T-cell (primary cell): ENCODE data around the gene PRKAR2B. TPM values are rescaled to one million over a fixed set of nuclear protein-coding genes. Genes with fewer than 3 reads are reported as not detected.

ENCODE experiments used
- ATAC-seq, 4 experiments: fragments of 200-7000 bp in 3 of 4; fragments of 150-1000 bp in 1 of 4; cut with Tn5 transposase; replicated peaks in 1 of 4; 1 replicate in 3 of 4; 2 replicates in 1 of 4; pipeline ENCODE4 v1.10.0; 2021; ENCODE audit warnings: moderate library complexity in 3 of 4, mild to moderate bottlenecking in 2 of 4, moderate number of reproducible peaks in 1 of 4
- CTCF ChIA-PET, 2 donors: fragments of 300-600 bp; sonication (Branson Sonifier 250); formaldehyde crosslinking; loops; one replicate each; lab custom pipeline; 2022; ENCODE audit warnings: antibody characterized with exemption in 2 of 2; lab: Charles Lee
- POLR2A ChIA-PET, 2 donors: fragments of 300-600 bp; sonication (Branson Sonifier 250); formaldehyde crosslinking; loops; one replicate each; lab custom pipeline; 2022; ENCODE audit warnings: antibody characterized with exemption in 2 of 2; lab: Charles Lee
- DNase-seq, 35 experiments: peaks; one replicate each; pipeline versions ENCODE4 v3.0.0 to v3.0.0-alpha.2; 2013 to 2023
- H3K27ac ChIP-seq: one replicate; pipeline ENCODE4 v1.5.1; 2013; ENCODE audit warnings: low read length
- H3K27me3 ChIP-seq, 2 experiments: replicated peaks in 1 of 2; 1 replicate in 1 of 2; 2 replicates in 1 of 2; pipeline versions ENCODE4 v1.6.1 to v1.7.0; 2013; ENCODE audit warnings: low read length in 1 of 2, mixed read lengths in 1 of 2; ENCODE audit not compliant: control insufficient read depth in 2 of 2, insufficient read depth in 2 of 2; ENCODE audit errors: extremely low read depth in 1 of 2
- H3K36me3 ChIP-seq, 2 donors: 1 replicate in 1 of 2; 2 replicates in 1 of 2; pipeline versions ENCODE4 v1.6.1 to v1.7.0; 2013; ENCODE audit warnings: low read length in 1 of 2; ENCODE audit not compliant: control insufficient read depth in 2 of 2, insufficient read depth in 1 of 2; ENCODE audit errors: extremely low read depth in 1 of 2
- H3K4me1 ChIP-seq, 2 experiments: 1 replicate in 1 of 2; 2 replicates in 1 of 2; pipeline versions ENCODE4 v1.6.1 to v1.7.0; 2013; ENCODE audit warnings: low read length in 2 of 2, mixed read lengths in 1 of 2; ENCODE audit not compliant: insufficient read depth in 2 of 2, control insufficient read depth in 1 of 2; ENCODE audit errors: extremely low read depth in 1 of 2
- H3K4me3 ChIP-seq, 2 donors: 1 replicate in 1 of 2; 2 replicates in 1 of 2; pipeline versions ENCODE4 v1.5.1 to v1.7.0; 2013; ENCODE audit warnings: mild to moderate bottlenecking in 2 of 2, low read length in 1 of 2, moderate library complexity in 1 of 2; ENCODE audit not compliant: control insufficient read depth in 1 of 2; ENCODE audit errors: extremely low read depth in 1 of 2
- H3K9me3 ChIP-seq: 2 replicates; pipeline ENCODE4 v1.7.0; 2013
- H3K27ac Mint-ChIP-seq, 2 donors: one replicate each; pipeline ENCODE4 v1.8.0; 2020 to 2021; ENCODE audit warnings: mild to moderate bottlenecking in 2 of 2, mixed read lengths in 2 of 2
- H3K27me3 Mint-ChIP-seq, 2 donors: one replicate each; pipeline ENCODE4 v1.8.0; 2021 to 2022; ENCODE audit warnings: mixed read lengths in 2 of 2
- H3K36me3 Mint-ChIP-seq: one replicate; pipeline ENCODE4 v1.8.0; 2021; ENCODE audit warnings: mixed read lengths
- H3K4me1 Mint-ChIP-seq, 3 donors: one replicate each; pipeline ENCODE4 v1.8.0; 2020 to 2022; ENCODE audit warnings: mixed read lengths in 3 of 3, mild to moderate bottlenecking in 1 of 3
- H3K4me3 Mint-ChIP-seq, 3 donors: one replicate each; pipeline ENCODE4 v1.8.0; 2020 to 2022; ENCODE audit warnings: mild to moderate bottlenecking in 3 of 3, mixed read lengths in 3 of 3, moderate library complexity in 3 of 3
- H3K9me3 Mint-ChIP-seq, 3 donors: one replicate each; pipeline ENCODE4 v1.8.0; 2020 to 2022; ENCODE audit warnings: mixed read lengths in 3 of 3
- WGBS: methylation state at CpG from one replicate; pipeline ENCODE4 v1.1.5; 2013; ENCODE audit warnings: missing lambda C conversion rate; ENCODE audit not compliant: insufficient coverage; 5-methylcytosine and 5-hydroxymethylcytosine counted together
- total RNA-seq, 35 experiments: library from RNA in 6 of 35; stranded (reverse) in 6 of 35; fragments of 120-200 nt in 1 of 35; gene quantifications; one replicate each; pipeline versions ENCODE4 v1.2.1 to v1.2.4 and lab custom pipeline; 2013 to 2026

The PRKAR2B gene
- total RNA-seq = 1 to 10 TPM in 3 of 5 donors, under 1 TPM in 2; 0.58 to 2.2 (median 1.0) TPM
- total RNA-seq (2013) = 1.6 TPM
- 0.74 to 5.8 (median 1.8) reads per million in 29 experiments for total RNA-seq (lab: John Stamatoyannopoulos, UW)

GRCh38 chr7:107044347-107045194 lies at the start of gene PRKAR2B:
PRKAR2B (plus strand) TSS chr7:107044705; CDS start chr7:107044908, 203 bp downstream.
- H3K4me1 ChIP-seq = peaks cover 7 to 10% of the 10 kb centered on the region in 2 experiments
- no peaks in the 10 kb centered on the region for H3K36me3 Mint-ChIP-seq
- CTCF ChIA-PET = interaction anchor here in 1 of 2 donors (0.5 to 0.7 kb wide), 2 partner anchors 14 to 16 kb away, joined by 3 to 4 read pairs; no protein-coding TSS in a partner anchor
- H3K36me3 ChIP-seq = no peaks in the 10 kb centered on the region
- H3K27me3 Mint-ChIP-seq = peaks cover 35 to 38% of the 10 kb centered on the region in 2 donors
- peak; percentile 93 to 96 (median 94) for ATAC-seq
- no peaks in the 10 kb centered on the region for H3K9me3 ChIP-seq
- H3K4me3 ChIP-seq = peak within 1 kb of the TSS; percentile 53 to 80
- peaks cover 10 to 16% (median 14%) of the 10 kb centered on the region in 3 donors for H3K4me1 Mint-ChIP-seq
- POLR2A ChIA-PET = no interaction called here
- WGBS = under 1% methylated on average over 95 of the region's 110 CpGs
- peaks cover 0 to 8% of the 10 kb centered on the region in 2 experiments for H3K27me3 ChIP-seq
- H3K9me3 Mint-ChIP-seq = no peaks in the 10 kb centered on the region
- H3K4me3 Mint-ChIP-seq = peak within 1 kb of the TSS; percentile 79 to 88 (median 86)
- H3K27ac Mint-ChIP-seq = peak within 1 kb of the TSS in 1 of 2 donors; percentile 0
- no peak within 1 kb of the TSS for H3K27ac ChIP-seq
- DNase-seq = peak; percentile 49 to 90 (median 67)

GRCh38 chr7:106994833-106995232 lies 49.7 kb upstream of the PRKAR2B start:
- Histone ChIP-seq H3K27me3 (peaks cover 0 to 4% of the 10 kb centered on the region in 2 experiments), H3K36me3 (no peaks in the 10 kb centered on the region), H3K9me3 (no peaks in the 10 kb centered on the region), H3K27ac (no peak overlapping the region), H3K4me1 (no peaks in the 10 kb centered on the region), H3K4me3 (no peak overlapping the region)
- ChIA-PET CTCF (no interaction called here), POLR2A (interaction anchor here in 1 of 2 donors (0.6 kb wide), 1 partner anchor 128 kb away, joined by 3 read pairs; no protein-coding TSS in a partner anchor)
- no peak for ATAC-seq
- H3K36me3 Mint-ChIP-seq = no peaks in the 10 kb centered on the region
- DNase-seq = no peak
- H3K4me3 Mint-ChIP-seq = no peak overlapping the region
- H3K27me3 Mint-ChIP-seq = peaks cover 4 to 23% of the 10 kb centered on the region in 2 donors
- H3K9me3 Mint-ChIP-seq = no peaks in the 10 kb centered on the region
- no peaks in the 10 kb centered on the region for H3K4me1 Mint-ChIP-seq
- no peak overlapping the region for H3K27ac Mint-ChIP-seq
- WGBS = 94% methylated on average over 6 of the region's 7 CpGs

DNA sequence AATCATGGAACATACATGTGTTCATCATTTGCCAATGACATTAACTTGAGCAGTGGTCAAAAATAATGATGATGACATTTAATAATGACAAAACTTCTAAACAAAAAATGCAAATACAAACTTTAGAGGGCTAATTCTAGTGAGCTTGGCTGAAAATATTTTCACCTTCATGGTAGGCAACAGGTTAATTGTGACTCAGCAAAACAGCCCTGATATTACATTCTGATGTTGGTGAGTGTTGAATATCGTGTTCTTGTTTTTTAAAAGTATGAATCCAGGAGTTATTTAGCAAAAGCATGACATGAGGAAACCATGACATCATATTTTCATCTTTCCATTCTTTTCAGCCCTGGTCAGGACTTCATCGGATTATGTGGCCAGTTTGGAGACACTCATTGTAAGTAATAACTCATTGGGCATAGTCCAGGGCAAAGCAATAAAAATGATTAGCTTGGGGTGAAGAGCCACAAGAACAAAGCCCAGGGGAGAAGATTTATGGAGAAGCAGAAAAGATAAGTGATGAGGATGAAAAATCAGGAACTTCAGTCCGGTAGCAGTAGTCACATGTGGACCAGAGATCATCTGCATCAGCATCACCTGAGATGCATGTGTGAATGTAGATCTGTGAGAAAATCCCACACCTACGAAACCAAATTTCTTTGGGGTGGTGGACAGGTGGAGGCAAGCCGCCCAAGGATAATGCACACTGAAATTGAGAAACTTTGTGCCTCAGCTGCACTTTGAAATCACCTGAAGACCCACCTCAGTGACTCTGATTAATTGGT lies 46.8 kb upstream of the PRKAR2B start:
- WGBS = 77% methylated on average over 2 of the region's 5 CpGs
- H3K9me3 Mint-ChIP-seq = no peaks in the 10 kb centered on the region
- ChIA-PET POLR2A (no interaction called here), CTCF (no interaction called here)
- H3K36me3 Mint-ChIP-seq = no peaks in the 10 kb centered on the region
- Histone ChIP-seq H3K4me1 (no peaks in the 10 kb centered on the region), H3K4me3 (no peak overlapping the region), H3K9me3 (no peaks in the 10 kb centered on the region), H3K27me3 (peaks cover 0 to 4% of the 10 kb centered on the region in 2 experiments), H3K27ac (no peak overlapping the region), H3K36me3 (no peaks in the 10 kb centered on the region)
- H3K4me1 Mint-ChIP-seq = no peaks in the 10 kb centered on the region
- no peak overlapping the region for H3K4me3 Mint-ChIP-seq
- H3K27me3 Mint-ChIP-seq = peaks cover 4 to 23% of the 10 kb centered on the region in 2 donors
- no peak overlapping the region for H3K27ac Mint-ChIP-seq
- no peak for ATAC-seq
- no peak for DNase-seq

DNA sequence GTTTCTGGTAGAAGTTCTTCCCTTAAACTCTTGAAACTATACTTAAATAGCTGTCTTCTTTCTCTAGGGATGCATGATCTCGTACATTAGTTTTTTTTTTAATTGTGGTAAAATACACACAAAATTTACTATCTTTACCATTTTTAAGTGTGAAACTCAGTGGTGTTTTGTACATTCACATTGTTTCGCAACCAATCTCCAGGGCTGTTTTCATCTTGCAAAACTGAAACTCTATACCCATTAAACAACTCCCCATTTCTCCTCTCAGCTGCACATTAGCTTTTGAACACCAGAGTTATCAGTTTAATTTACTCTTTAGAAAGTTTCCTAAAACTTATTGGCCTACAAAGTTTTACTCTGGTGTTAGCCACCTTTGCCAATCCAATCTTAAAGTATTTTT lies 45.5 kb upstream of the PRKAR2B start:
- Histone ChIP-seq H3K4me1 (no peaks in the 10 kb centered on the region), H3K9me3 (no peaks in the 10 kb centered on the region), H3K27me3 (peaks cover 0 to 6% of the 10 kb centered on the region in 2 experiments), H3K27ac (no peak overlapping the region), H3K36me3 (no peaks in the 10 kb centered on the region), H3K4me3 (no peak overlapping the region)
- DNase-seq = no peak
- H3K4me1 Mint-ChIP-seq = no peaks in the 10 kb centered on the region
- ChIA-PET POLR2A (no interaction called here), CTCF (interaction anchor here in 1 of 2 donors (0.5 kb wide), 1 partner anchor 127 kb away, joined by 7 read pairs; no protein-coding TSS in a partner anchor)
- H3K27me3 Mint-ChIP-seq = peaks cover 4 to 17% of the 10 kb centered on the region in 2 donors
- WGBS = 80% methylated on average over 1 of the region's 2 CpGs
- no peaks in the 10 kb centered on the region for H3K36me3 Mint-ChIP-seq
- H3K27ac Mint-ChIP-seq = no peak overlapping the region
- no peak overlapping the region for H3K4me3 Mint-ChIP-seq
- no peak for ATAC-seq
- no peaks in the 10 kb centered on the region for H3K9me3 Mint-ChIP-seq

GRCh38 chr7:107001490-107001889 lies 43.0 kb upstream of the PRKAR2B start:
- Histone ChIP-seq H3K27ac (no peak overlapping the region), H3K4me3 (no peak overlapping the region), H3K4me1 (no peaks in the 10 kb centered on the region), H3K27me3 (peaks cover 0 to 3% of the 10 kb centered on the region in 2 experiments), H3K9me3 (no peaks in the 10 kb centered on the region), H3K36me3 (no peaks in the 10 kb centered on the region)
- WGBS = no CpG with 5 or more reads among the region's 2 CpGs
- Mint-ChIP-seq H3K4me1 (no peaks in the 10 kb centered on the region), H3K9me3 (no peaks in the 10 kb centered on the region), H3K4me3 (no peak overlapping the region), H3K36me3 (no peaks in the 10 kb centered on the region), H3K27ac (no peak overlapping the region), H3K27me3 (peaks cover 0 to under 1% of the 10 kb centered on the region in 2 donors)
- CTCF ChIA-PET = no interaction called here
- DNase-seq (no peak), ATAC-seq (no peak)
- POLR2A ChIA-PET = interaction anchor here in 1 of 2 donors (0.6 kb wide), 1 partner anchor 1409 kb away, joined by 3 read pairs; no protein-coding TSS in a partner anchor

- Histone ChIP-seq H3K27me3 (peaks cover 0 to 3% of the 10 kb centered on the region in 2 experiments), H3K4me3 (no peak overlapping the region), H3K36me3 (no peaks in the 10 kb centered on the region), H3K27ac (no peak overlapping the region), H3K4me1 (no peaks in the 10 kb centered on the region), H3K9me3 (no peaks in the 10 kb centered on the region)
- Mint-ChIP-seq H3K4me3 (no peak overlapping the region), H3K27me3 (no peaks in the 10 kb centered on the region), H3K4me1 (no peaks in the 10 kb centered on the region), H3K9me3 (no peaks in the 10 kb centered on the region), H3K27ac (no peak overlapping the region), H3K36me3 (no peaks in the 10 kb centered on the region)
- whole genome bisulfite sequencing = no CpG with 5 or more reads among the region's 4 CpGs
- CTCF ChIA-PET = no interaction called here
- ATAC-seq (no peak), DNase-seq (no peak)
- POLR2A ChIA-PET = interaction anchor here in 1 of 2 donors (0.6 kb wide), 1 partner anchor 69 kb away, joined by 3 read pairs; no protein-coding TSS in a partner anchor
These were observed 42.4 kb upstream of the PRKAR2B start for GRCh38 chr7:107002126-107002525.
